GM13976 (cell line): Measurements from ENCODE around the gene DMC1.

Source experiments
- DNase-seq: peaks from one replicate; pipeline ENCODE4 v3.0.0; 2012; ENCODE audit warnings: low spot score
- CTCF ChIP-seq: IDR thresholded peaks from 2 replicates; pipeline ENCODE4 v1.5.1; 2012; ENCODE audit warnings: borderline replicate concordance, mild to moderate bottlenecking; ENCODE audit not compliant: insufficient read depth; ENCODE audit errors: extremely low read depth, missing control alignments, control extremely low read depth
- in situ Hi-C: fragments of 300-500 bp; cut with MboI; formaldehyde crosslinking; loops from one replicate; pipeline ENCODE4 v1.12.0; 2022; ENCODE audit warnings: low sequenced_read_pairs, mixed read lengths, inconsistent platforms; ENCODE audit not compliant: unreplicated experiment

The DMC1 gene

GRCh38 chr22:38503021-38503420 lies 67.0 kb downstream of the DMC1 start:
- no peak for DNase-seq
- TF ChIP-seq CTCF: no peak
- in situ Hi-C loops: no loop called here

GRCh38 chr22:38501797-38502672 lies 67.9 kb downstream of the DMC1 start:
- no peak for DNase-seq
- no peak for TF ChIP-seq CTCF
- in situ Hi-C loops: no loop called here

- no peak for DNase-seq
- in situ Hi-C loops: no loop called here
- no peak for TF ChIP-seq CTCF
These were observed 72.1 kb downstream of the DMC1 start for GRCh38 chr22:38497869-38498268.

- DNase-seq: no peak
- no peak for TF ChIP-seq CTCF
- in situ Hi-C loops: no loop called here
These were observed 75.0 kb downstream of the DMC1 start for GRCh38 chr22:38494939-38495338.

- TF ChIP-seq CTCF: no peak
- in situ Hi-C loops: no loop called here
These were observed 75.5 kb downstream of the DMC1 start for GRCh38 chr22:38494498-38494897.

GRCh38 chr22:38491707-38492348 lies 78.2 kb downstream of the DMC1 start:
- no peak for DNase-seq
- no peak for TF ChIP-seq CTCF
- in situ Hi-C loops: no loop called here

More at GRCh38 chr22:38494498-38494897, 75.5 kb downstream of the DMC1 start:
- no peak for DNase-seq
